22Rv1 (cell line): ENCODE measurements around the gene SMG9.

Experiments
- CTCF ChIP-seq: fragments of 450-650 bp; IDR thresholded peaks from 2 replicates; pipeline ENCODE4 v1.5.1; 2017; ENCODE audit warnings: mild to moderate bottlenecking
- ZFX ChIP-seq: fragments of 450-650 bp; IDR thresholded peaks from 2 replicates; pipeline ENCODE4 v1.6.1; 2017; ENCODE audit warnings: antibody characterized with exemption, borderline replicate concordance

- TF ChIP-seq CTCF (no peak), ZFX (no peak)
Observed at GRCh38 chr19:43694553-43694952, 60.2 kb downstream of the SMG9 start.
